NB4 (cell line): ENCODE measurements around the gene TRAPPC2L.

Experiments
- DNase-seq: peaks from one replicate; pipeline ENCODE4 v3.0.0; 2010; ENCODE audit warnings: low read depth
- H3K4me3 ChIP-seq: one replicate; pipeline ENCODE4 v1.5.1; 2011; ENCODE audit warnings: mild to moderate bottlenecking, low read depth, low read length, moderate library complexity
- MYC ChIP-seq: IDR thresholded peaks from 2 replicates; pipeline ENCODE4 v1.6.1; 2011; ENCODE audit warnings: low read depth, low read length
- POLR2A ChIP-seq: IDR thresholded peaks from 2 replicates; pipeline ENCODE4 v1.6.1; 2011; ENCODE audit warnings: mild to moderate bottlenecking; ENCODE audit not compliant: insufficient read length; ENCODE audit errors: extremely low read depth
- TF ChIP-seq, protein P1 (sequence below): IDR thresholded peaks from 2 replicates; pipeline ENCODE4 v1.6.1; 2011; ENCODE audit warnings: low read depth, low read length
- TF ChIP-seq, protein P2 (sequence below): IDR thresholded peaks from one replicate; pipeline ENCODE4 v1.5.1; 2012; ENCODE audit warnings: low read depth, low read length

TRAPPC2L gene, protein sequence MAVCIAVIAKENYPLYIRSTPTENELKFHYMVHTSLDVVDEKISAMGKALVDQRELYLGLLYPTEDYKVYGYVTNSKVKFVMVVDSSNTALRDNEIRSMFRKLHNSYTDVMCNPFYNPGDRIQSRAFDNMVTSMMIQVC

DNA sequence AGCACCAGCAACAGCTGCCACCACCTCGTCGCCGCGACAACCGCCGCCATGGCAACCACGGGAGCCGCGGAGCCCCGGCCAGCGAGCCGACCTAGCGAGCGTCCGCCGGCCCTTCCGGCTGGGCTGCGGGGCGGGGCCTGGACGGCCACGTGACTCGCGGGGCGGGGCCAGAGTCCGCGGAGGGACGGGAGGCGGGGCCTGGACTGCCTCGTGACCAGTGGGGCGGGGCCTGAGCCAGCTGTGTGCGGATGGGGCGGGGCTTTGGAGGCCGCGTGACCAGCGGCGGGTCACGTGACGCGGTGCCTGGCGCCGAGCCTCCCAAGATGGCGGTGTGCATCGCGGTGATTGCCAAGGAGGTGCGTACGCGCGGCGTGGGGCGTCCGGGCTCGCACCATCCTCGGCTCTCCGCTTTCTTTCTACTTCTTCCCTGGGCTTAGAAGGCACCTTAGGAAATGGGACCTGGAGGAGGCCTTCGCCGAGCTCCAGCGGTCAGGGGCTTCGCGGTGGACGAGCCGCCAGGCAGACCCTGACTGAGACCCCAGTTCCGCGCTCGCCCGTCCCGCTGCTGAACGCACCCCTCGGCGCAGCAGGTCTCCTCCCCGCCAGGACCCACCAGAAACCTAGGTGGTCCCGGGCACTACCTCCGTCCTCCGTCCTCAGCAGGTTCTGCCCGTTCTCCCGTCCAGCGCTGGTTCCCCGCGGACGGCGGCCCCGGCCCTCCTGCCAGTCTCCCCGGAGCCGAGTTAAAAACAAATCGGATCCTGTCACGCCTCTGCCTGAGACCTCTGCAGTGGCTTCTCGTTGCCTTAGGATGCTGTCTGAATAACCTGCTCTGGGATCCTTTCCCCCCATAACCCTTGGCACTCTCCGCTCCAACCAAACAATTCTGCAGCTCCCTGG, at the start of gene TRAPPC2L, which contains the start of gene GALNS:
TSS of gene TRAPPC2L (plus strand) at position 300 of the 900 bp plus-strand sequence. CDS start at position 324, 24 bp downstream.
TSS of gene GALNS (minus strand) at position 120 of the 900 bp plus-strand sequence. CDS start at position 50, 70 bp downstream.
- TF ChIP-seq MYC (peak; percentile 68; the same call in 1 of the 2 replicates), POLR2A (peak; percentile 75)
- TF ChIP-seq, protein P1, sequence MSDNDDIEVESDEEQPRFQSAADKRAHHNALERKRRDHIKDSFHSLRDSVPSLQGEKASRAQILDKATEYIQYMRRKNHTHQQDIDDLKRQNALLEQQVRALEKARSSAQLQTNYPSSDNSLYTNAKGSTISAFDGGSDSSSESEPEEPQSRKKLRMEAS: peak; percentile 97
- TF ChIP-seq, protein P2, sequence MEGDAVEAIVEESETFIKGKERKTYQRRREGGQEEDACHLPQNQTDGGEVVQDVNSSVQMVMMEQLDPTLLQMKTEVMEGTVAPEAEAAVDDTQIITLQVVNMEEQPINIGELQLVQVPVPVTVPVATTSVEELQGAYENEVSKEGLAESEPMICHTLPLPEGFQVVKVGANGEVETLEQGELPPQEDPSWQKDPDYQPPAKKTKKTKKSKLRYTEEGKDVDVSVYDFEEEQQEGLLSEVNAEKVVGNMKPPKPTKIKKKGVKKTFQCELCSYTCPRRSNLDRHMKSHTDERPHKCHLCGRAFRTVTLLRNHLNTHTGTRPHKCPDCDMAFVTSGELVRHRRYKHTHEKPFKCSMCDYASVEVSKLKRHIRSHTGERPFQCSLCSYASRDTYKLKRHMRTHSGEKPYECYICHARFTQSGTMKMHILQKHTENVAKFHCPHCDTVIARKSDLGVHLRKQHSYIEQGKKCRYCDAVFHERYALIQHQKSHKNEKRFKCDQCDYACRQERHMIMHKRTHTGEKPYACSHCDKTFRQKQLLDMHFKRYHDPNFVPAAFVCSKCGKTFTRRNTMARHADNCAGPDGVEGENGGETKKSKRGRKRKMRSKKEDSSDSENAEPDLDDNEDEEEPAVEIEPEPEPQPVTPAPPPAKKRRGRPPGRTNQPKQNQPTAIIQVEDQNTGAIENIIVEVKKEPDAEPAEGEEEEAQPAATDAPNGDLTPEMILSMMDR: no peak
- peak within 1 kb of the TSS; percentile 85 for H3K4me3 ChIP-seq
- DNase-seq: peak; percentile 95

DNA sequence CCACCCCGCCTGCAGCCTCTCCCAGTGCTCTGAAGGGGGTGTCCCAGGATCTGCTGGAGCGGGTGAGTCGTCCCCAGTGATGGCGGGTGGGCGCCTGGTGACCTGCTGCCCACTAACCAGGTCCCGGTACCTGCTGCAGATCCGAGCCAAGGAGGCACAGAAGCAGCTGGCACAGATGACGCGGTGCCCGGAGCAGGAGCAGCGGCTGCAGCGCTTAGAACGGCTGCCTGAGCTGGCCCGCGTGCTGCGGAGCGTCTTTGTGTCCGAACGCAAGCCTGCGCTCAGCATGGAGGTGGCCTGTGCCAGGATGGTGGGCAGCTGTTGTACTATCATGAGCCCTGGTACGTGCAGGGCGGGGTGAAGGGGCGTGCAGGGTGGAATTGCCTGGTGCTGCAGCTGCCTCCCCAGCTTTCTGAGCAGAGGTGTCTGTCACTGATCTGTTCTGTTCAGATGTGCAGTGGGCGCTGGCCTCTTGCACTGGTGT, 49.7 kb upstream of the TRAPPC2L start:
- no peak overlapping the region for H3K4me3 ChIP-seq
- peak; percentile 12 for TF ChIP-seq POLR2A
- TF ChIP-seq MYC: no peak
- TF ChIP-seq, protein P2: no peak
- TF ChIP-seq, protein P1: no peak
- DNase-seq: peak; percentile 50

DNA sequence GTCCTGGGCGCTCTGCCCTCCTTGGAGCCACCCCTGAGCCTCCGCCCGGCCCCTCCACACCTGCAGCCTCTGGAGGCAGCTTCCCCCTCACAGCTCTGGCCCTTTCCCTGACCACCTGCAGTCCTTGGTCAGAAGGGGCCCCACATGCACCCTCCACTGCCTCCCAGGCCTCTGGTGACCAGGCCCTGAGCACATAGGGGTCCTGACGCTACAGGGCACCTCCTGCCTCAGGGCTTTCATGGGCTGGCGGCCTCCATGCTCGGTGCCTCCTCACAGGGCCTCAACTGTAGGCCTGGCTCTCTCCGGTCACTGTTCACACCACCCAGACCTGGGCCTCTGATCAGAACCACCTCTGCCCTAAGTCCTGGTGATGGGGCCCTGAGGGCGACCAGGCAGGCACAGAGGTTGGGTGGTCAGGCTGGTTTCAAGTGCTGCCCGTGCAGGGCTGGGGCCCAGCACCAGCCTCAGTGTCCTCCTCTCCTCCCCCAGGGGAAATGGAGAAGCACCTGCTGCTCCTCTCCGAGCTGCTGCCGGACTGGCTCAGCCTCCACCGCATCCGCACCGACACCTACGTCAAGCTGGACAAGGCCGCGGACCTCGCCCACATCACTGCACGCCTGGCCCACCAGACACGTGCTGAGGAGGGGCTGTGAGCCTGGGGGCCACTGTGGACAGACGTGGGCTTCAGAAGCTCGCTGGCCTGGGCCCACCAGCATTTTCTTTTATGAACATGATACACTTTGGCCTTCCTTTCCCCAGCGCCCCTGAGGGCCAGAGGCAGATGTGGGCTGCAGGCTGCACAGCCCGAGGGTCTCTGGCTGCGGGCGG, 49.1 kb upstream of the TRAPPC2L start:
- peak; percentile 55 for DNase-seq
- H3K4me3 ChIP-seq: no peak overlapping the region
- TF ChIP-seq, protein P1: no peak
- TF ChIP-seq MYC (no peak), POLR2A (no peak)
- TF ChIP-seq, protein P2: no peak

DNA sequence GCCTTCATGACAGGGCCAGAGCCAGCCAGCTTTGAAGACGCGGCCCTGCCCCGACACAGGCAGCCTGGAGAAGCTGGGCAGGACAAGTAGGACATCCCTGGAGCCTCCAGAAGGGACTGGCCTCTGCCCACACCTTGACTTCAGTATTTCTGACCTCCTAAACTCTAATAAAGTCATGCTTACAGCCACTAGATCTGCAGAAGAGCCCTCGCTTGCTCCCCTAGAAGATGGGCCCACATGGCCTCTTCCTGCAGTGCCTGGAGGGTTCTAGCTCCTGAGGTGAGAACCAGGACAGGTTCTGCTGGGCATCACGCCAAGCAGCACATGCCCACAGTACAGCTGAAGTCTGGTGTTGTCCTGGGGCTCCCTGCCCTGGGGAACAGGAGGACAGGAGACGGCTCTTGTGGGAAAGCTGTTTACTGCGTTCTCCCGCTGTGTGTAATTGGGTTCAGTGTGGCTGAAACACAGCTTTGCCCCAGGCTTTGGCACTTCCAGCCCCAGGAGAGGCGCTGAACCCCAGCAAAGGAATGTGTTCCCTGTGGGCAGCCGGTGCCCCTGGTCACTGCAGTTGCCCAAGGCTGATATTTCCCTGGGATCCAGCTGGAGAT, 47.8 kb upstream of the TRAPPC2L start:
- peak; percentile 18 for TF ChIP-seq POLR2A
- TF ChIP-seq, protein P1: no peak
- H3K4me3 ChIP-seq: peak overlapping the region; percentile 86
- DNase-seq: peak; percentile 61

DNA sequence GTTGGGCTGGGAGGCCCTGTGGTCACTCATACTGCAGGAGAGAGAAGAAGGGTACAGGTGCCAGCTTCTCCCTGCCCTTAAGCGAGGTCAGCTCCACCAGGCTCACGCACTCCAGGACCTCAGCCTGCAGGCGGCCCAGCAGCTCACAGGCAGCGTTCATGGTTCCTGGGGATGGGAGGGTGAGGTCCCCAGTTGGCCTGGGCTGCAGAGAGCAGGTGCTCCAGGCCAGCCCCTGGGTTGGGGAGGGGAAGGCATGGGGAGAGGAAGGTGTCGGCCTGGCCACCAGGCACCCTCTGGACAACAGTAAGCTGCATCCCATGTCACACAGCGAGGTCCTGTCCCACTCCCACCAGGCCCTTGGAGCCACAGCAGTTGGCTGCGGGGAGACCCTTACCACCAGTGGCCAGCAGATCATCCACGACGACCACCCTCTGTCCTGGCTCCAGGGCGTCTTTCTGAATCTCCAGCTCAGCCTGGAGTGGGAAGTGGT, 47.2 kb upstream of the TRAPPC2L start:
- TF ChIP-seq, protein P2: no peak
- TF ChIP-seq, protein P1: no peak
- TF ChIP-seq POLR2A: peak; percentile 31
- 0 out of 2 replicates have a peak, but pooled peaks have one; percentile 21 for TF ChIP-seq MYC
- DNase-seq: peak; percentile 72
- H3K4me3 ChIP-seq: peak overlapping the region; percentile 86
